GM12875 (cell line): ENCODE data around the gene UPK3BL1.
"Not testable (repeated sequence)": the region's sequence is repeated elsewhere in the genome, so short reads cannot be mapped to it uniquely, and the experiment has no call there.

ENCODE experiments used
- H3K4me3 ChIP-seq: one replicate; pipeline ENCODE4 v1.5.1; 2011; ENCODE audit warnings: low read depth, low read length, control low read depth

The UPK3BL1 gene

GRCh38 chr7:102630622-102631021 lies 12.0 kb downstream of the UPK3BL1 start:
- not testable (repeated sequence) for H3K4me3 ChIP-seq

GRCh38 chr7:102627271-102627904 lies 15.2 kb downstream of the UPK3BL1 start:
- not testable (repeated sequence) for H3K4me3 ChIP-seq

GRCh38 chr7:102618122-102618521 lies 24.5 kb downstream of the UPK3BL1 start:
- not testable (repeated sequence) for H3K4me3 ChIP-seq

- H3K4me3 ChIP-seq: peak within 1 kb of the TSS; percentile 40
These were observed 26.0 kb downstream of the UPK3BL1 start, which contains the start of gene RASA4 for GRCh38 chr7:102616507-102617125. Gene RASA4 (minus strand): TSS chr7:102616756. CDS start chr7:102616689, 67 bp downstream.

GRCh38 chr7:102615930-102616329 lies 26.7 kb downstream of the UPK3BL1 start:
- not testable (repeated sequence) for H3K4me3 ChIP-seq

GRCh38 chr7:102614873-102615272 lies 27.7 kb downstream of the UPK3BL1 start:
- not testable (repeated sequence) for H3K4me3 ChIP-seq

GRCh38 chr7:102614346-102614697 lies 28.3 kb downstream of the UPK3BL1 start:
- not testable (repeated sequence) for H3K4me3 ChIP-seq

GRCh38 chr7:102613575-102614345 lies 28.8 kb downstream of the UPK3BL1 start:
- not testable (repeated sequence) for H3K4me3 ChIP-seq

GRCh38 chr7:102611675-102612325 lies 30.8 kb downstream of the UPK3BL1 start:
- H3K4me3 ChIP-seq: peak overlapping the region; percentile 23

GRCh38 chr7:102611013-102611674 lies 31.4 kb downstream of the UPK3BL1 start:
- H3K4me3 ChIP-seq: not testable (repeated sequence)

GRCh38 chr7:102610441-102610840 lies 32.1 kb downstream of the UPK3BL1 start:
- H3K4me3 ChIP-seq: not testable (repeated sequence)

- H3K4me3 ChIP-seq: not testable (repeated sequence)
These were observed 32.9 kb downstream of the UPK3BL1 start for GRCh38 chr7:102609734-102610133.

GRCh38 chr7:102606848-102607247 lies 35.7 kb downstream of the UPK3BL1 start:
- not testable (repeated sequence) for H3K4me3 ChIP-seq

GRCh38 chr7:102604431-102605145 lies 38.0 kb downstream of the UPK3BL1 start:
- not testable (repeated sequence) for H3K4me3 ChIP-seq

- not testable (repeated sequence) for H3K4me3 ChIP-seq
These were observed 40.3 kb downstream of the UPK3BL1 start for GRCh38 chr7:102602317-102602716.

- H3K4me3 ChIP-seq: not testable (repeated sequence)
These were observed 42.9 kb downstream of the UPK3BL1 start for GRCh38 chr7:102599699-102600098.

- not testable (repeated sequence) for H3K4me3 ChIP-seq
These were observed 46.6 kb downstream of the UPK3BL1 start for GRCh38 chr7:102596036-102596435.

- H3K4me3 ChIP-seq: not testable (repeated sequence)
These were observed 48.8 kb downstream of the UPK3BL1 start for GRCh38 chr7:102593637-102594334.

- not testable (repeated sequence) for H3K4me3 ChIP-seq
These were observed 50.0 kb downstream of the UPK3BL1 start for GRCh38 chr7:102592477-102593019.
